ENCODE results near the gene NOL9. TPM values are rescaled to one million over a fixed set of nuclear protein-coding genes. Genes with fewer than 3 reads are reported as not detected.

Gene NOL9
- polyA plus RNA-seq, 1 of the 3 experiments (the other 2 are of a cell fraction), result 7.1 TPM

GRCh38 chr1:6590046-6590445 lies 35.7 kb upstream of the NOL9 start:
- Histone ChIP-seq H3K27me3 (ENCODE audit: insufficient read depth) (no peaks in the 10 kb centered on the region), H3F3A (replicated peaks; ENCODE audit: insufficient read depth) (no peaks in the 10 kb centered on the region), H3K4me1 (ENCODE audit: control insufficient read depth in 1 of 2, insufficient read depth in 2 of 2, low read depth in 1 of 2, low read length in 1 of 2) (no peaks in the 10 kb centered on the region), H3K9ac (no peak overlapping the region), H3K4me2 (no peak overlapping the region), H3K79me2 (ENCODE audit: insufficient read depth) (no peaks in the 10 kb centered on the region; the same call in 1 of the 2 replicates), H3K4me3 (ENCODE audit: low read depth in 2 of 2, low read length in 1 of 2) (no peak overlapping the region), H3K27ac (ENCODE audit: low read depth in 2 of 2, low read length in 1 of 2) (no peak overlapping the region), H3K9me2 (no peaks in the 10 kb centered on the region), H3K36me3 (replicated peaks in 1 of 2; ENCODE audit: control insufficient read depth in 1 of 2, insufficient read depth in 2 of 2, low read length in 1 of 2) (peaks cover 0 to 42% of the 10 kb centered on the region in 2 experiments), H4K20me1 (ENCODE audit: insufficient read depth) (no peaks in the 10 kb centered on the region), H3K9me3 (no peaks in the 10 kb centered on the region), H2AFZ (ENCODE audit: low read depth) (no peak overlapping the region)
- TF ChIP-seq FOSL2 (IDR thresholded peaks at IDR 0.05; ENCODE audit: borderline replicate concordance, low read depth) (no peak), JUND (IDR thresholded peaks at IDR 0.05) (no peak), FOXJ3 (CRISPR knock-in tag; IDR thresholded peaks at IDR 0.05) (no peak), CHD2 (IDR thresholded peaks at IDR 0.05; ENCODE audit: low read length, partially characterized antibody) (no peak), RAD21 (IDR thresholded peaks at IDR 0.05; ENCODE audit: low read length) (no peak), PBX3 (IDR thresholded peaks at IDR 0.05) (no peak), GABPA (IDR thresholded peaks at IDR 0.05; ENCODE audit: low read depth) (no peak), IRF3 (IDR thresholded peaks at IDR 0.05; ENCODE audit: low read depth, low read length) (no peak), MEF2A (IDR thresholded peaks at IDR 0.05; ENCODE audit: borderline replicate concordance, low read depth) (no peak), CTCF (IDR thresholded peaks at IDR 0.05) (no peak), RCOR1 (IDR thresholded peaks at IDR 0.05; ENCODE audit: low read length) (no peak), MXI1 (IDR thresholded peaks at IDR 0.05; ENCODE audit: low read depth, low read length) (no peak), GATA2 (CRISPR knock-in tag; IDR thresholded peaks at IDR 0.05) (no peak)
- TF ChIP-seq, protein P1, sequence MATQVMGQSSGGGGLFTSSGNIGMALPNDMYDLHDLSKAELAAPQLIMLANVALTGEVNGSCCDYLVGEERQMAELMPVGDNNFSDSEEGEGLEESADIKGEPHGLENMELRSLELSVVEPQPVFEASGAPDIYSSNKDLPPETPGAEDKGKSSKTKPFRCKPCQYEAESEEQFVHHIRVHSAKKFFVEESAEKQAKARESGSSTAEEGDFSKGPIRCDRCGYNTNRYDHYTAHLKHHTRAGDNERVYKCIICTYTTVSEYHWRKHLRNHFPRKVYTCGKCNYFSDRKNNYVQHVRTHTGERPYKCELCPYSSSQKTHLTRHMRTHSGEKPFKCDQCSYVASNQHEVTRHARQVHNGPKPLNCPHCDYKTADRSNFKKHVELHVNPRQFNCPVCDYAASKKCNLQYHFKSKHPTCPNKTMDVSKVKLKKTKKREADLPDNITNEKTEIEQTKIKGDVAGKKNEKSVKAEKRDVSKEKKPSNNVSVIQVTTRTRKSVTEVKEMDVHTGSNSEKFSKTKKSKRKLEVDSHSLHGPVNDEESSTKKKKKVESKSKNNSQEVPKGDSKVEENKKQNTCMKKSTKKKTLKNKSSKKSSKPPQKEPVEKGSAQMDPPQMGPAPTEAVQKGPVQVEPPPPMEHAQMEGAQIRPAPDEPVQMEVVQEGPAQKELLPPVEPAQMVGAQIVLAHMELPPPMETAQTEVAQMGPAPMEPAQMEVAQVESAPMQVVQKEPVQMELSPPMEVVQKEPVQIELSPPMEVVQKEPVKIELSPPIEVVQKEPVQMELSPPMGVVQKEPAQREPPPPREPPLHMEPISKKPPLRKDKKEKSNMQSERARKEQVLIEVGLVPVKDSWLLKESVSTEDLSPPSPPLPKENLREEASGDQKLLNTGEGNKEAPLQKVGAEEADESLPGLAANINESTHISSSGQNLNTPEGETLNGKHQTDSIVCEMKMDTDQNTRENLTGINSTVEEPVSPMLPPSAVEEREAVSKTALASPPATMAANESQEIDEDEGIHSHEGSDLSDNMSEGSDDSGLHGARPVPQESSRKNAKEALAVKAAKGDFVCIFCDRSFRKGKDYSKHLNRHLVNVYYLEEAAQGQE (IDR thresholded peaks at IDR 0.05; ENCODE audit: low read depth, low read length), result no peak
- ChIA-PET CTCF (interaction anchor here (0.6 to 1.5 kb wide), 2 partner anchors 10 to 13 kb away, joined by 3 read pairs; partner anchors contain the start of genes KLHL21 and ZBTB48), POLR2A (interaction anchor here (1.5 kb wide), 1 partner anchor 10 kb away, joined by 5 read pairs; the partner anchor contains the start of gene ZBTB48)
- DNase-seq, result no peak
- 81% methylated on average over 7 of the region's 7 CpGs for WGBS (ENCODE audit: low lambda C conversion rate)
